Right renal pelvis (tissue), 4 donors: Measurements from ENCODE around the gene JAZF1. TPM values are rescaled to one million over a fixed set of nuclear protein-coding genes. Genes with fewer than 3 reads are reported as not detected.
A peak's percentile ranks its signal among the peaks of the same experiment; 100 is the strongest.

Experiments used
- DNase-seq, 4 donors: peaks; one replicate each; pipeline ENCODE4 v3.0.0-alpha.2; 2013; ENCODE audit warnings: low read depth in 4 of 4, low spot score in 3 of 4, missing footprints in 1 of 4
- polyA plus RNA-seq, 4 donors: library from polyadenylated mRNA; unstranded; fragments of 120-200 nt; gene quantifications; one replicate each; pipeline ENCODE4 v1.2.1, GENCODE V29; 2013; ENCODE audit not compliant: insufficient read length in 4 of 4

Gene JAZF1
- polyA plus RNA-seq, 4 donors, result 12.5 to 16.8 (median 16.2) TPM

DNA sequence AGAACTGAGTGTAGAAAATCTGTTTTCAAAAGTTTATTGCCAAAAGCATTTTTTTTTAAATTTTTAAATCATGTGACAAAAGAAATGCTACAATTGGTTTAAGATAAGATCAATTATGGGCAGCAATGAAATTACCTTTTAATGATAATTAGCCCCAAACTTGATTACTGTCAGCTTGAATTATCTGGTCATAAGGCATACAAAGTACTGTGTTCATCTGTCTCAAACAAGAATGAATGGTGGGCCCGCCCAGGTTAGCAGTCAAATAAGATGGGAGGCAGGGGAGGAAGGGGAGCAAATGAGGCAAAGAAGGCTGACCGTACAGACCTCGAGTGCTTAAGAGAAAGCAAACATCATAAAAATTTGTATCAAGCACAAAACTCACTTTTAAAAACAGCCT, 68.1 kb downstream of the JAZF1 start:
- DNase-seq, result no peak

- no peak for DNase-seq
Observed at GRCh38 chr7:28112012-28112411, 68.6 kb downstream of the JAZF1 start.

- DNase-seq, result no peak
Observed at GRCh38 chr7:28110427-28111012, 70.1 kb downstream of the JAZF1 start.

GRCh38 chr7:28108747-28109146, 71.8 kb downstream of the JAZF1 start:
- no peak for DNase-seq

GRCh38 chr7:28107960-28108359, 72.6 kb downstream of the JAZF1 start:
- DNase-seq, result no peak

- DNase-seq, result no peak
Observed at GRCh38 chr7:28106321-28106829, 74.2 kb downstream of the JAZF1 start.

DNA sequence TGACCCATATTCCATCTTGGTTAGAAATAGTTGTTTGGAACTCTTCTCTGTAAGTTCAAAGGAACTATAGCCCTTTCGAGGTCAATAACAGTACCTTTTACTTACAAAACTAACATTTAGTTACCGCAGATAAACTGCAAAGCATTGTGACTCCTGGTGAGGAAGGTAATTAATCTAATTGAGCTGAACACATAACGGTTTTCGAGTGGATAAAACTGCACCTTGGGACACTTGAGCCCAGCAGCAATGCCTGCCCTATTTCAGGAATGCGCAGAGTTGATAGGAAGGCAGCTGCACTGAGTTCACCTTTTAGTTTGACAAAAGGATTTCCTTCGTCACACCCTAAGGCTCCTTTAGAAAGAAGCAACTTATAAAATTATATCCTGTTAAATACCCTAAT, 75.4 kb downstream of the JAZF1 start:
- no peak for DNase-seq

GRCh38 chr7:28104811-28105210, 75.8 kb downstream of the JAZF1 start:
- DNase-seq, result no peak

GRCh38 chr7:28104041-28104541, 76.5 kb downstream of the JAZF1 start:
- no peak for DNase-seq

DNA sequence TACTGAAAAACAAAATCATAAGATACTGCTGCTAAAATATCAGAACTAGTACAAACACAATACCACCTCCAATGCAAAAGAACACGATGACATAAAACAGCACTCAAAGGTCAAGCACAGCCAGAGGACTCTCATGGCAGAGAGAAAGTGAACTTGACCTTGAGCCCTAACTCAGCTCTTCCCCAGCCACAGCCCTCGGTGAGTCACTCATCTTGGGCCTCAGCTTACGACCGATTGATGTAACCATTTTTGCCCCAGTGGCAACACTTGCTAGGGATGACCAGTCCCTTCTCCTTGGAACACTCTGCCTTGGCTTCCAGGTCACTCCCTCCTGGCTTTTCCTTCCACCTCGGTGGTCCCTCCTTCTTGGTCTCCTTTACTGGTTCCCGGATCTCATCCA, 77.8 kb downstream of the JAZF1 start:
- no peak for DNase-seq

DNA sequence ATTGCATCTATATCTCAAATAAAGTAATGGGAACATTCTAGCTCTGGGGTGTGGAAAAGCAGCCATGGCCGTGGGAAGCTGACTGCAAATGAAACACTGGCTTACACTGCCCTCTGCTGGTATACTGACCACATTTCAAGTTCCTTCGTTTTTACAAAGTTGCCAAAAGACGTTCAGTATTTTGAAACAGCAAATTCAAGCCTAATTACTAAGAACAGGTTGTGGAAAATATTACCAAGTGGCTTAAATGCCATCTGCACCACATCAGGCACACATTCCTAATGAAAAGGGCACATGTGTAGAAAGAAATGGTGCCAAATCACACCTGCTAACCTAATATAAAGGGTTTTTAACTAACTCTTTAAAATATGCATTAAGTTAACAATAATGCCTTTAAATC, 83.9 kb downstream of the JAZF1 start:
- DNase-seq, result peak in 3 of 4 donors; percentile 47 to 52 (median 47)

- DNase-seq, result no peak
Observed at GRCh38 chr7:28095231-28095630, 85.4 kb downstream of the JAZF1 start.

DNA sequence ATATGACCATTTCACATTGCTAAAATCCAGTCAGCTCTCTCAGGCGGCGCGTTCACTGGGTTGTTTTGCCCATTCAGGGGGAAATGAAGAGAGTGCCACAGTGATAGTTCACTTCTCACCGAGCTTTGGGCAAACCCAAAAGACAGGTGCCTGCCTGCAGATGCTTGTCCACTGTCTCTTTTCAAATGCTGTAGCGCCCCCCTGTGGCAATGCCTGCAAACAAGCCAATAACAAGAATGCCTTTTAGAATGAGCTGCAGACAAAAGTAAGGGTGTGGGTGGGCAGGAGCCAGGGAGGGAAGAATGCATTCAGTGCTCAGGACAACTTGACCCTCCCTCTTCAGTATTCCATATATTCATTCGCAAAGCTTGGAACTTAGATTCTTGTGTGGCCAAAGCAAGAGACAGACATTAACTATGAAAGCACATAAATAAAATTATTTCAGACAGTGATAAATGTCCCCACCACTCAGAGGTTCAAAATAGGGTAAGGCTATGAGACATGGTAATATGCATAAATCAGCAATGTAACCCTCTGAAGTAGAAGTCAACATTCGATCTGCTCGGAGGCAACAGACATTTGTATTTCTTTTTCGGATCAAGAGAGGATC, 86.9 kb downstream of the JAZF1 start:
- DNase-seq, result peak in 1 of 4 donors; percentile 28

DNA sequence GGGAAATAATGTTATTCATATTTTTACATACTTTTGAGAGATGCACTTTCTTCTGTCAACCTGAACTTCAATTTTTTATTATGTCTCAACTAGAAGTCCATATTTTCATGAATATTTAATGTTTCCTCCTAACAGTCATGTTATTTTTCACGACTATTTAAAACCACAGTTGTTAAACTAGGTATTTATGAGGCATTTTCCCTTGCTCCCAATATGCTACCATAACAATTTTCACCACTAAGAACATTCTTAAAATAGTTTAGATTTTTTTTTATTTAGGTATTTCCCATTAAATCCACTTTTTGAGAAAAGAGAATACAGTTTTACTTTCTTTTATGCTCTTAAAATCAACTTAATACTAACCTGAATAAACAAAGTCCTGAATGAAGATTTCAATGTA, 89.4 kb downstream of the JAZF1 start:
- DNase-seq, result no peak

DNA sequence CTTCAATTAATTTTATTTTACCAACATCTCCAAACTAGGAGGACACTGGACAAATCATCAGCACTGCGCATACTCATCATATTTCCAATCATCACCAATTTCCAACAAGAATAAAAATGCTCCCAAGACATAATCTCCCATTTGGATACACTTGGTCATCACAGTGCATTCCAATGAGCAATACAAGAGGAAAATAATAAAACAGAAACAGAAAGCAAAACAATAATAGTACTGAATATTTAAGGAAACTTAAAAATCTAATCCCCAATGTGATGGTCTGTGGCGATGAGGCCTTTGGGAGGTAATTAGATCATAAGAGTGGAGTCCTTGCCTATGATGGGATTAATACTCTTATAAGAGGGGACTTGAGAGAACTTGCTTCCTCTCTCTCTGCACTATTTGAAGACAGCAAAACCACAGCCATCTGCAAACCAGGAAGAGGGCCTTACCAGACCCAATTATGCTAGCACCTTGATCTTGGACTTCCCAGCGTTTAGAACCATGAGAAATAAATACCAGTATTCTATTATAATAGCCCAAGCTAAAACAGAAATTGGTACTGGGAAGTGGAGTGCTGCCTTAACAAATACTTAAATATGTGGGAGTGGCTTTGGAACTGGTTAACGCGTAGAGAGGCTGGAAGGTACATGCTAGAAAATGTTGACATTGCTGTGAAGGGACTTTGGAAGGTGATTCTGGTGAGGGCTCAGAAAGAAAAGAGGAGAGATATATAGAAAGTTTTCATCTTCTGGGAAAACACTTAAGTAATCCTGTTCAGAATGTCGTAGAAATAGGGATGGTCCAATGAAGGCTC, 91.5 kb downstream of the JAZF1 start:
- no peak for DNase-seq

GRCh38 chr7:28088032-28088431, 92.6 kb downstream of the JAZF1 start:
- DNase-seq, result no peak

GRCh38 chr7:28086198-28086597, 94.4 kb downstream of the JAZF1 start:
- DNase-seq, result no peak

DNA sequence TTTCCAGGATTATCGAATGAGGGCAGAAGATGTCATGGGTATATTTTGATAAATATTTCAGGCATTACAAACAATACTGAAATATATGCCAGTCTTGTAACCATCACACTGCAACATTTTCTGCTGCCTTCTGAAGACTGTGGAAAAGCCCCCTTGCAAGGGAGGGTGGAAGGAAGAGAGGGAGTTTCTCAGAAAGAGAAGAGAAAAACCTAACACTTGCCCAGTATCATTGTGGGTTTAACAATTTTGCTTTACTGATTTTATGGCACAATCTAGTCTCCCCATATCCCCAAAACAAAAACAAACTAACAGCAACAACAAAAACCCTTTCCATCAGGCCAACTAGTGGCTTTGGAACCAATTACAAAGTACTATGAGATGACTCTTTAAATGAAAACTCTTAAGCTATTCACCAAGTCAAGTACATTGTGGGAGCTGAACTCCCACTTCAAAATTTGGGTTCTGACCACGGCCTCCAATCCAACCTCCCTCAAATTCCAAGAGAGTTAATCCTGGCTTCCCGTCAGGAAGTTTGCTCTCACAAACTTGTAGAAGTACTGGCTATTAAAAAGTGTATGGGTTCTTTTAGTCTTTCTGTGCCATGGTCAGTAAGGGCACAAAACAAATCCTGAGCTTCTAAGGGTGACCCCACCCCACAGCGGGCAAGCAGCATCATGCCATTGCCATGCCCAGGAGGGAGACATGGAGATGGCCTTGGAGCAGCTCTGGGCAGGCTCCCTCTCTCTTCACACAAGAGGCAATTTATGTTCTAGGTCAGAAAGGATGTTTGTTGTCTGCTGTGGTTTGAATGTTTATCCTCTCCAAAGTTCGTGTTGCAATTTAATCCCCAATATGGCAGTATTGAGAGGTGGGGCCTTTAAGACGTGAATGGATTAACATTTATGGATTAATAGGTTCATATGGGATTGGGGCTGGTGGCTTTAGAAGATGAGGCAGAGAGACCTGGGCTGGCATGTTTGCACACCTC, 96.3 kb downstream of the JAZF1 start:
- no peak for DNase-seq

DNA sequence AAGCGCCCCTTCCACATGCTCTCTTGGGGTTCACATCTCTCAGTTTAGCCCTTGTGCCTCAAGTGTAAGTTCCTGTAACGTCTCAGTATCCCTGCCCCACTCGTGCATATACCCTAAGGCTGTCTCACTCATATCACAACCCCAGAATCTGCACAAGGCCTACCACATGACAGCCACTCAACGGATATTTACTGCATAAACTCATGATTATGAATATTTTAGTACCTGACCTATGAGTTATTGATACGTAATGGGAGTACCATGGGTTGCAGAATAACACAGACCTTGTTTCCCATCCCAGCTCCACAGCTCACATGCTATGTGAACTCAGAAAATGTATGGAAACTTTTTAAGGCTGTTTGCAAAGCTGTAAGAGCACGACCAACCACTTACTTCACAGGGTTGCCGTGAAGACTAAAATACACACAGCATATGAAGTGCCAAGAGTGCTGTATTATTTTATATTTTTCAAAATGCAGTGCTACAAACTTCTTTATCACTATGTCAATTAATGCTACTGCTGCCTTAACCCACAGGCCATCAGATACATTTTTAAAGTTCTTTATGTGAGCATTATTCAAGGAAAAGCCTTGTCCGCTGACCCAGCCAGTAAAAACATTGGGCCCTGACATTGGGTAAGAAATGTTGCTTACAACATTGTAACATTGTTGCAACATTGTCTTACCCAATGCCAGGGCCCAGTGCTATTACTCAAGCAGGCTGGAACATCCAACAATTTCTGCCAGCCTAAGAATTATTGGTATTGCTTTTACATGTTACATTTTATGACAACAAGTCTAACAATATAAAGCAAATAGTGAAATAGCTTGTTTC, 97.2 kb downstream of the JAZF1 start:
- no peak for DNase-seq
